Sigmoid colon (tissue), 4 donors: ENCODE data around the gene RADIL.

Experiments used
- CTCF ChIP-seq, 4 experiments: fragments of 450-650 bp in 3 of 4; fragments of 200-600 bp in 1 of 4; IDR thresholded peaks; one replicate each; pipeline ENCODE4 v1.5.1; 2016 to 2019; ENCODE audit warnings: antibody characterized with exemption in 4 of 4, mild to moderate bottlenecking in 3 of 4, moderate library complexity in 2 of 4
- POLR2A ChIP-seq, 2 donors: fragments of 450-650 bp; IDR thresholded peaks; one replicate each; pipeline ENCODE4 v1.6.1; 2016; ENCODE audit warnings: antibody characterized with exemption in 2 of 2, mild to moderate bottlenecking in 2 of 2, moderate library complexity in 2 of 2
- POLR2AphosphoS5 ChIP-seq, 4 donors: sonication (generic); formaldehyde crosslinking; IDR thresholded peaks; one replicate each; pipeline ENCODE4 v1.6.1; 2017; ENCODE audit warnings: antibody characterized with exemption in 4 of 4

- TF ChIP-seq CTCF (IDR thresholded peaks at IDR 0.05) (no peak), POLR2A (IDR thresholded peaks at IDR 0.05) (no peak), POLR2AphosphoS5 (IDR thresholded peaks at IDR 0.05) (no peak)
These were observed 21.8 kb downstream of the RADIL start, which contains the start of gene PAPOLB for GRCh38 chr7:4861673-4862072.
